Measurements from ENCODE around the gene PDE5A.

The PDE5A gene

GRCh38 chr4:119592830-119593229 lies 35.8 kb downstream of the PDE5A start:
- intact Hi-C loops (cut with DNase I): no loop called here

DNA sequence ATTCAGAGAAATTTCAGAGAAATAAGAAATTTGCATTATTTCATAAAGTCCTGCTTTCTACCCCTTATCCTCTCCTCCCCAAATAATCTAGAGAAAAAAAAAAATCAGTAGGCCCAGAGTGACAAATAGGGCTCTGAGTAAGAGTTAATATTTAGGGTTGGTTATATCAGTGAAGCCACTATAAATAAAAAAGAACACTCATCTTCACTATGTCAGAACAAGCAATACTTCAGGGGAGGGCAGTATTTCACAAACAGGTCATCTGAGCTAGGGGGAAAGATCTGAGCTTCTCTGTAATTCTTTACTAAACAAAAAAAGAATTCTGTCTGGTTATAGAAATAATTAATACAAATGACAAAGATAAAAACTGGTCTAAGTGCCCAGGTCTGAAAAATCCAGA lies 39.4 kb downstream of the PDE5A start:
- DNase-seq: no peak
- intact Hi-C loops (cut with DNase I): no loop called here

More at GRCh38 chr4:119592830-119593229, 35.8 kb downstream of the PDE5A start:
- DNase-seq: no peak

DNA sequence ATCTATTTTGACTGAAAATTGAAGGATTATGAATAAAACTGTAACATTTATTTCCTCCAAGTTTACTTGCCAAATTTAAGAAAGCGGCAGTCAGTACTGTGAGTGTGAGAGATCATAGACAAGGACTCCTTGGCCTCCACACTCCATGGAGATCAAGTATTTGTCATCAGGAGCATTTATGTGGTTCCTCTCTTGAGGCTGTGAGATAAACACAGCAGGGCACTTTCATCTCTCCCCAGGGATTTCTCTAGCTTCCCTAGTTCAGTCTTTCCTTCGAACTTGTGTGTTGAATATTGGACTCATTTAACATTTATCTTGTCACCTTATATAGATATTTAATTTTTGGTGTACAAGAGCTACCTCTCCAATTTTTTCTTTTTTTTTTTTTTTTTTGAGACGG lies 40.8 kb downstream of the PDE5A start:
- intact Hi-C loops (cut with DNase I): no loop called here
- no peak for DNase-seq

DNA sequence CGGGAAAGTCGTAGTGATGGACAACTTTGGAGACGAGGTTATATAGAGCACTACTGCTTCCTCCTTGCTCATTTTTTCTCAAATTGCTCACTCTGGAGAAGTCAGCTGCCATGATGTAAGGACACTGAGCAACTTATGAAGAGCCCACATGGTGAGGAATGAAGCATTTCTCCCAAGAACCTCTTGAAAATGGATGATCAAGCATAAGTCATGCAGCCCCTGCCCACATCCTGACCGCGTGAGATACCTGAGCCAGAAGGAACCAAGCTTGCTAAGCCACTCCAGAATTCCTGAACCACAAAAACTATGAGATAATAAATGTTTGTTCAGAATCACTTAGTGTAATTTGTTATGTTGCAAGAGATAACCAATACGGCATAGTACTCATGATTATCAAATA lies 42.8 kb downstream of the PDE5A start:
- intact Hi-C loops (cut with DNase I): no loop called here
- no peak for DNase-seq

GRCh38 chr4:119581190-119581873 lies 47.3 kb downstream of the PDE5A start:
- intact Hi-C loops (cut with DNase I): no loop called here

DNA sequence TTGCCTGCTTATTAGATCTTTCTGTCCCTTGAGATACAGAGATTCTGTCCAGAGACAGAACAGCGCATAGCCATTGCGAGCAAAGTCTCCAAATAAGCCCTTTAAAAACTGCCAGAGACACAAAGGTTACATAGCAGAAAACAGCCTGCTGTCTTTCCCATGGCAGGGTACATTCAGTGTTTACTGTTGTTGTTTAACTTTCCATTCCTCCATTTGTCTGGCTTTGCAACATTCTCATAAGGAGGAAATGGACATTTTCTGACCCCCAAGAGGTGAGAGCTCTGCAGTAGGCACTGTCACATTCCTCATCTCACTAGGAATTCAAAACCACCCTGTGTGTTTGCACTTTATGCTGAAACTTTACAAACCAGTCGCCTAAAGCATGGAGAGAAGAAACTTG lies 48.3 kb downstream of the PDE5A start:
- no peak for DNase-seq
- intact Hi-C loops (cut with DNase I): no loop called here

More at GRCh38 chr4:119581190-119581873, 47.3 kb downstream of the PDE5A start:
- DNase-seq: no peak

DNA sequence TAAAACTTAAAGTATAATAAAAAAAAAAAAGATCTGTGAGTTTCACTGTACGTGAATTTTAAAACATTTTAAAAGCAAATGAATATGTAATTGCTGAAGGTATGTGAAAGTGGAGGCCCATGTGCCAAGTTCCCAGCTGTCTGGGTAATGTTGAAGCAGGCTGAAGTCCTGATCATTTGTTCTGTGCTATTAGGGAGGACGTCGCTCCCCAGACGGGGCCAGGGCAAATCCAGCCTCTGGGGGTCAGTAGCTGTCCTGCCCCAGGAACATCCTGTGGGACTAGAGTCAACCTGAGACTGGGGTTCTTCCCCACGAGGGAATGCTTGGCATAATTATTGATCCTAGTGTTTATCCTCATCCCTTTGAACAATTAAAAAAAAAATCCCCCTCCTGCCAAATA lies 48.8 kb downstream of the PDE5A start:
- intact Hi-C loops (cut with DNase I): no loop called here
- DNase-seq: peak in 1 of 10 donors; percentile 30

- intact Hi-C loops (cut with DNase I): no loop called here
- DNase-seq: no peak
Measured at GRCh38 chr4:119570401-119570800, 58.2 kb downstream of the PDE5A start.

DNA sequence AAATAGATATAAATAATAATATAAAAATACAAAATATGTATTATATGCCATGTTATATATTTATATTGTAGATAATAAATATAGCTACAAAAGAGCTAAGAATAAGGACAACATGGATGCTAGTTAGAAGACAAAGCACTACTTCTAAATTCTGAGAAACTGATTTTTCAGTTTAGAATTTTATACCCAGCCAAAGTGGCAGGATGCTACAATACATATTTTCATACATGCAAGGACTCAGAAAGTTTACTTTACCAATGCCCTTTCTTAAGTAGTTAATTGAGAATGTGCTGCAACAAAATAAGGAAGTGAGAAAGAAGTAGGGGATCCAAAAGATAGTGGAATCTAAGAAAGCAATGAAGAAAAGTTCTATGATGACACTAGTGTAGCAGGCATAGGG lies 64.5 kb downstream of the PDE5A start:
- intact Hi-C loops (cut with DNase I): no loop called here
- no peak for DNase-seq

DNA sequence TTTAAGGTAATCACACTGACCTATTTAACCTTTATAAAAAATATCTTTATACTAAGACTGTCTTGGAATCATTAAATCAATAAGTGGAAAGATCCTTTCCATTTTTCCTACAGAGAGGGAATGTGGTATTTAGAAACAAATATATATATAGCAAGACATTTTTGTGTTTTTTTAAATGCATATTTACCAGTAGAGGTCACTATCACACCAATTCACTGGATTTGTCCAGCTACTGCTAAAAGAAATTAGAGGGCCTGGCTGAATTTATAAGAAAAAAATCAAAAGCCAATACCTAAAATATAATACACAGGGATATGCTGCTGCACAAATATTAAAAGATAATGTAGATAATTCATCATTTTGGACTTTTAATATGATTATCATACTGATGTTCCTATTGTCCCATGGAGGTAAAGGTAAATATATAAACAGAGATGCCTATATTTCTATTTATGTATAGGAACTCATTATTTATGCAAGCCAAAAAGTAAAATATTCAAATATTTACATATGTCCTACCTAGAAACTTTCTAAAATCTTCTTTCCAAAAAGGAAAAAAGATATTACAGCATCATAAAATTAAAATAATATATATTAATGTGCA lies 69.5 kb downstream of the PDE5A start:
- intact Hi-C loops (cut with DNase I): loop anchor here (1.0 kb wide), 1 partner anchor 491 kb away; no protein-coding TSS in a partner anchor
- no peak for DNase-seq

DNA sequence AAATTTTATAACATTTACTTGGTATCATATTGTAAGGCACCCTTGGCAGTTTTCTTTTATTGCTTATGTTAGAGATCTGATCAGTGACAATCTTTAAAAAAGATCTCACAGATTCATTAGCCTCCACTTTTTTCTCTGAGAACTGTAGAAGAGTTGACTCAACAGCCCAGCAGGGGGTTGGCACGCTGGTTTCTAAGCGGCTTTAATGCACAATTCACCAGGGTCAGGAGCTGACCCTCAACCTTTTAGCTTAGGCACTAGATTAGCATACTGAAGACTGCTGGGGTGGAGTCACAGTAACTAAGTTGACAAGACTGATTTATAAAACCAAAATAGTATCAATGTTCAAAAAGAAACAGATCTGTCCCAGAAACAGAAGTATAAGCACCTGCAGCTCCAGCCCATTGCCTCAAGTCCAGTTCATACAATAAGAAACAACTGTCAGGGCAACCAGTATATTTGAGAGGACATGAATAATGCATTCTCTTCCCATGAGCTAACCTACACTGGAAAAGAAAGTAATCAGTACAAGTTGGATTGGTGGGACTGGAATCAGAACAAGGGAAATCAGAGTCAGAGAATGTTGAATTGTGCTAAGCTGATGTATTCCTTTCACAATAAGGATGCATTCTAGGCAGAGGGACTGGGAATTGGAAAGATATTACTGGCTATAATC lies 77.6 kb downstream of the PDE5A start:
- intact Hi-C loops (cut with DNase I): no loop called here
- no peak for DNase-seq

GRCh38 chr4:119549639-119550038 lies 79.0 kb downstream of the PDE5A start:
- intact Hi-C loops (cut with DNase I): no loop called here
- no peak for DNase-seq

GRCh38 chr4:119543779-119544178 lies 84.8 kb downstream of the PDE5A start:
- no peak for DNase-seq
- intact Hi-C loops (cut with DNase I): no loop called here

DNA sequence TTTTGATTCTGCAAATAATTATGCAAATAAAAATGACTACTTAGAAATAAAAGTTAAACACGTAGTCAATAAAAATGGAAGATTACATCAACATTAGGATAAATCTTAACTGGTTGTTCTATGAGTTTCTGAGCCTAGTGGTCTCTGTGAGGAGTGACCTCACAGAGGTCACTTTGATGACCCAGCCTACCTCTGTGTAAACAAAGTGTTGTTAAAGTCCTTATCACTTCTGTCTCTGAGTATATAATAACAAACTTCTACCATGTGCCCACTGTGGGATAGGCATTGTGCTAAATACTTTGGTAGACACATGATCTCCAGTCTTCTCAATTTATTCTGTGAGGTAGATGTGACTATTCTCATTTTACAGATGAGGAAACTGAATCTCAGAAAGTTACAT lies 85.4 kb downstream of the PDE5A start:
- intact Hi-C loops (cut with DNase I): no loop called here
- DNase-seq: no peak

- intact Hi-C loops (cut with DNase I): no loop called here
- no peak for DNase-seq
Measured at GRCh38 chr4:119540249-119540648, 88.4 kb downstream of the PDE5A start.

GRCh38 chr4:119537586-119537985 lies 91.0 kb downstream of the PDE5A start:
- intact Hi-C loops (cut with DNase I): no loop called here
- no peak for DNase-seq

DNA sequence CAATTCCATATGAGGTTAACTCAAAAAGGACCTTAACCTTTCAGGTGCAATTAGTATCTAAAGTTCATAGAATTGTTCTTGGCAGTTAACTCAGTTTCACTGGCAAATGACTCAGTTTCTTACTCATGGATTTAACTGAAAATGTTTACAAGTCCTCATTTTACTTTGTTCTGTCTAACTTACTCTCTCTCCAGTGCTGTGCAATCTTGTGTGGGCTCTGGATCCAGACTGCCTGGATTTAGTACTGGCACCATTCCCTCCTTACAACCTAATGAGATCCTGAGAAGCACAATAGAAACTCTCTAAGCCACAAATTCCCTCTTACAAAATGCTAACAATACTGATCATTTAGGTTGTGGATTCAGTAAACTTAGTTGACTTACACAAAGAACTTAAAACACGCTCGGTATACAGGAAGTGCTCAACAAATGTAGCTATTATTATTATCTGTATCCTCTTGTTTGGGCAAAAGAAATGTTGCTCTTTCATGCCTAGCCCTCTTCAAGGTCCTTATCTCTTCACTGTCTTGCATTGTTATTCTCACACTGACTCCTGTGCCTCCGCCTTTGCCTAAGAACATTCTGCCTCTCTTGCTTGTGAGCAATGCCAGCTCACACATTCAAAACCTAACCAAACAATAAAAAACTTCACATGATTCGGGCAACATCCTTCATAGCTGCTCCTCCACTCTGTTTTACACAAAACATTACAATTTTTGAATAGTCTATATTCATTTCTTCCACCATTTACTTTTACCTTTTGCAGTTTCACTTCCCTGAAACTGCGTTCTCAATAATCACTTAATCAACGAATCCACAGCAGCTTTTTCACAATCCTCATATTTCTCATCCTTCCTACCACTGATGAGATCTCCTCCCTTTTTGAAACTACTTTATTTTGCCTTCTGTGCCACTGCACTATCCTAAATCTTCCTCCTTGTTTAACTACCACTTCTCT lies 91.8 kb downstream of the PDE5A start:
- intact Hi-C loops (cut with DNase I): no loop called here
- DNase-seq: no peak

GRCh38 chr4:119532319-119532718 lies 96.3 kb downstream of the PDE5A start:
- no peak for DNase-seq
- intact Hi-C loops (cut with DNase I): no loop called here

- DNase-seq: no peak
- intact Hi-C loops (cut with DNase I): no loop called here
Measured at GRCh38 chr4:119529788-119530187, 98.8 kb downstream of the PDE5A start.

GRCh38 chr4:119526786-119527550 lies 101.6 kb downstream of the PDE5A start:
- DNase-seq: no peak
- intact Hi-C loops (cut with DNase I): no loop called here
